Stimulated activated naive CD8-positive, alpha-beta T cell treated with anti-CD3 and anti-CD28 coated beads, Interleukin-15, amount 100 ng/mL, for 72 hours (primary cell): Measurements from ENCODE around the gene PRMT5.
"Not testable (repeated sequence)": the region's sequence is repeated elsewhere in the genome, so short reads cannot be mapped to it uniquely, and the experiment has no call there.

Experiments used
- ATAC-seq: fragments of 150-1000 bp; cut with Tn5 transposase; 2 replicates; pipeline ENCODE4 v1.10.0; 2021; ENCODE audit warnings: mild to moderate bottlenecking, moderate library complexity
- DNase-seq, 2 donors: peaks; one replicate each; pipeline ENCODE4 v3.0.0; 2021 to 2022
- H3K27ac Mint-ChIP-seq, 2 donors: one replicate each; pipeline ENCODE4 v1.8.0; 2022; ENCODE audit warnings: mild to moderate bottlenecking in 2 of 2, mixed read lengths in 2 of 2, moderate library complexity in 2 of 2
- H3K27me3 Mint-ChIP-seq: one replicate; pipeline ENCODE4 v1.8.0; 2022; ENCODE audit warnings: mixed read lengths
- H3K4me1 Mint-ChIP-seq: one replicate; pipeline ENCODE4 v1.8.0; 2022; ENCODE audit warnings: mild to moderate bottlenecking, mixed read lengths
- H3K4me3 Mint-ChIP-seq, 2 donors: one replicate each; pipeline ENCODE4 v1.8.0; 2022; ENCODE audit warnings: mild to moderate bottlenecking in 2 of 2, mixed read lengths in 2 of 2, moderate library complexity in 1 of 2
- H3K9me3 Mint-ChIP-seq, 2 donors: one replicate each; pipeline ENCODE4 v1.8.0; 2022; ENCODE audit warnings: mixed read lengths in 2 of 2

Gene PRMT5

GRCh38 chr14:22929104-22929960, at the start of gene PRMT5:
Gene PRMT5, minus strand, starts transcription at chr14:22929376. Its CDS starts 15 bp downstream, at chr14:22929361.
- no peak within 1 kb of the TSS for H3K4me3 Mint-ChIP-seq
- ATAC-seq (peak; percentile 97), DNase-seq (peak; percentile 97 to 99)
- H3K27me3 Mint-ChIP-seq: no peaks in the 10 kb centered on the region
- no peaks in the 10 kb centered on the region for H3K9me3 Mint-ChIP-seq
- H3K4me1 Mint-ChIP-seq: peaks cover 46% of the 10 kb centered on the region
- H3K27ac Mint-ChIP-seq: peak within 1 kb of the TSS in 1 of 2 donors; percentile 73

GRCh38 chr14:22978487-22978837, 49.3 kb upstream of the PRMT5 start:
- no peak overlapping the region for H3K4me3 Mint-ChIP-seq
- no peak for ATAC-seq
- H3K27ac Mint-ChIP-seq: no peak overlapping the region

GRCh38 chr14:22977684-22978486, 48.7 kb upstream of the PRMT5 start:
- no peaks in the 10 kb centered on the region for H3K9me3 Mint-ChIP-seq
- no peaks in the 10 kb centered on the region for H3K27me3 Mint-ChIP-seq
- DNase-seq (no peak), ATAC-seq (no peak)
- no peak overlapping the region for H3K27ac Mint-ChIP-seq
- no peak overlapping the region for H3K4me3 Mint-ChIP-seq
- H3K4me1 Mint-ChIP-seq: peaks cover 6% of the 10 kb centered on the region

More at GRCh38 chr14:22978487-22978837, 49.3 kb upstream of the PRMT5 start:
- peaks cover 6% of the 10 kb centered on the region for H3K4me1 Mint-ChIP-seq
- H3K27me3 Mint-ChIP-seq: no peaks in the 10 kb centered on the region
- H3K9me3 Mint-ChIP-seq: no peaks in the 10 kb centered on the region
- DNase-seq: no peak

GRCh38 chr14:22977434-22977683, 48.2 kb upstream of the PRMT5 start:
- Mint-ChIP-seq H3K27ac (no peak overlapping the region), H3K9me3 (no peaks in the 10 kb centered on the region), H3K4me1 (peaks cover 6% of the 10 kb centered on the region), H3K27me3 (no peaks in the 10 kb centered on the region), H3K4me3 (no peak overlapping the region)
- DNase-seq (no peak), ATAC-seq (no peak)

- H3K27ac Mint-ChIP-seq: no peak overlapping the region
- H3K27me3 Mint-ChIP-seq: no peaks in the 10 kb centered on the region
- no peak for ATAC-seq
- no peaks in the 10 kb centered on the region for H3K9me3 Mint-ChIP-seq
- peaks cover 6% of the 10 kb centered on the region for H3K4me1 Mint-ChIP-seq
- no peak overlapping the region for H3K4me3 Mint-ChIP-seq
- no peak for DNase-seq
Measured at GRCh38 chr14:22976620-22977433, 47.7 kb upstream of the PRMT5 start.

- Mint-ChIP-seq H3K4me1 (peaks cover under 1% of the 10 kb centered on the region), H3K27ac (no peak overlapping the region), H3K9me3 (no peaks in the 10 kb centered on the region), H3K4me3 (no peak overlapping the region), H3K27me3 (no peaks in the 10 kb centered on the region)
- ATAC-seq (no peak), DNase-seq (no peak)
Measured at GRCh38 chr14:22974530-22975313, 45.5 kb upstream of the PRMT5 start.

DNA sequence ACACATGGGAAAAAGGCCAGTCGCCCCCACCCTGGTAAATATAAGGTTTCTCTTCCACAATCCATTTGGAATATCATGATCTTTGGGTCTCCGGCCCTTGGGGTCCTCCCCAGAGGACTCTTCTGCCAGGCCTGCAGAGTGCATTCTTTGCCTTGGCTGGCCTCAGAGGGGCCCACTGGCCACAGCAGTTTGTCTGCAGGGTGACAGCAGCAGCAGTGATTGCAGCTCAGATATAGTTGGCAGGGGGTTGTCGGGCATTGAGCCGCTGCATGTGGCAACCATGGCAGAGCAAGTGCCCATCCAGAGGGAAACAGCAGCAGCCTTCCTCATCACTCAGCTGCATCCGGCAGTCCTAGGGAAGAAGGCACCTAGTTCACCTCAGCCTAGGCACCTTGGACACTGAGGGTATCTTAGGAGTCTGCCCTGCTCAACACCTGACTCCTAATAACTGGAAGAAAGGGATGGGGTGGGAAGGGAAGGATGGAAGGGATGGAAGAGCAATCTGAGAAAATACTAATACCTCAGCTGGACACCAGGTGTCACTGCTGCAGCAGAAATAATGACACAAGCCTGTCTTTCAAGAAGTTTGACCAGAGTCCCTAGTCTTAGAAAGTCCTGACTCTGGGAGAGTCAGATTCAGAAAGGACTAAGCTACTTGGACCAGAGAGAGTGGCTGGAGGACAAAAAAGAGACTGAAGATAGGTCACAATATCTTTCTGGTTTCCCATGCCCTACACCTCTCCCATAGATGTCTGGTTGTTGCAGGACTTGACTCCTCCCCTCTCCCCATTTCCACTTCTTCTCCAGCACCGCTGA, 44.2 kb upstream of the PRMT5 start:
- Mint-ChIP-seq H3K27me3 (no peaks in the 10 kb centered on the region), H3K9me3 (no peaks in the 10 kb centered on the region), H3K4me1 (no peaks in the 10 kb centered on the region), H3K27ac (no peak overlapping the region), H3K4me3 (no peak overlapping the region)
- ATAC-seq (peak; percentile 74), DNase-seq (peak in 1 of 2 donors; percentile 34)

GRCh38 chr14:22972313-22972930, 43.2 kb upstream of the PRMT5 start:
- DNase-seq (no peak), ATAC-seq (no peak)
- Mint-ChIP-seq H3K27me3 (no peaks in the 10 kb centered on the region), H3K9me3 (no peaks in the 10 kb centered on the region), H3K4me3 (no peak overlapping the region), H3K4me1 (no peaks in the 10 kb centered on the region), H3K27ac (no peak overlapping the region)

GRCh38 chr14:22971152-22971551, 42.0 kb upstream of the PRMT5 start:
- no peak overlapping the region for H3K27ac Mint-ChIP-seq
- H3K27me3 Mint-ChIP-seq: no peaks in the 10 kb centered on the region
- H3K4me3 Mint-ChIP-seq: no peak overlapping the region
- ATAC-seq (no peak), DNase-seq (no peak)
- no peaks in the 10 kb centered on the region for H3K4me1 Mint-ChIP-seq
- H3K9me3 Mint-ChIP-seq: no peaks in the 10 kb centered on the region

GRCh38 chr14:22966783-22967269, 37.6 kb upstream of the PRMT5 start:
- Mint-ChIP-seq H3K27ac (no peak overlapping the region), H3K27me3 (no peaks in the 10 kb centered on the region), H3K9me3 (no peaks in the 10 kb centered on the region), H3K4me1 (no peaks in the 10 kb centered on the region), H3K4me3 (no peak overlapping the region)
- ATAC-seq: no peak
- DNase-seq: no peak

GRCh38 chr14:22965916-22966782, 37.0 kb upstream of the PRMT5 start:
- not testable (repeated sequence) for H3K9me3 Mint-ChIP-seq, H3K27me3 Mint-ChIP-seq, DNase-seq, H3K27ac Mint-ChIP-seq, H3K4me1 Mint-ChIP-seq, ATAC-seq, H3K4me3 Mint-ChIP-seq

DNA sequence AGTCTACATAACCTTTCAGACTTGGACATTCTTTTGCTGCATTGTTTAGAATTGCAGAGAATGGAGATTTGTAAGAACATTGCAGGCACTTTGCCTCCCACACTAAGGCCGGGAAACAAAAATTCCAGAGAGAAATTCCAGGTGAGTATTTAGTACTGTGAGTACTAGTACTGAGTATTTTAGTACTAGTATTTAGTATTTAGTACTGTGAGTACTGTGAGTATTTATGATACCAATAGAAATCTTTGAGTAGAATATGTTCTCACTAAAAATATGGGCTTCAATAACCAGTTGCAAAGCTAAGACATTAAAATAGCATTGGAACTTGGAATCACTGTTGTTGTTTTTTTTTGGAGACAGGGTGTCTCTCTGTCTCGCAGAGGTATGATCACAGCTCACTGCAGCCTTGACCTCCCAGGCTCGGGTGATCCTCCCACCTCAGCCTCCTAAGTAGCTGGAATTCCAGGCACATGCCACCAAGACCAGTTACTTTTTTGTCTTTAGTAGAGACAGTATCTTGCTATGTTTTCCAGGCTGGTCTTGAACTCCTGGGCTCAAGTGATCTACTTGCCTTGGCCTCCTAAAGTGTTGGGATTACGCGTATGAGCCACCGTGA, 33.0 kb upstream of the PRMT5 start:
- no peaks in the 10 kb centered on the region for H3K27me3 Mint-ChIP-seq
- no peak for ATAC-seq
- H3K9me3 Mint-ChIP-seq: no peaks in the 10 kb centered on the region
- peaks cover 10% of the 10 kb centered on the region for H3K4me1 Mint-ChIP-seq
- DNase-seq: no peak
- H3K27ac Mint-ChIP-seq: no peak overlapping the region
- H3K4me3 Mint-ChIP-seq: no peak overlapping the region
